ENCODE measurements around the gene FAM210B. TPM values are rescaled to one million over a fixed set of nuclear protein-coding genes. Genes with fewer than 3 reads are reported as not detected.
"Not testable (repeated sequence)": the region's sequence is repeated elsewhere in the genome, so short reads cannot be mapped to it uniquely, and the experiment has no call there.

The FAM210B gene
- total and polyA plus RNA-seq, 2 of the 13 experiments (the other 11 are each of a cell fraction or from before 2014, with no cell fraction given), result 75.9 to 107 TPM

DNA sequence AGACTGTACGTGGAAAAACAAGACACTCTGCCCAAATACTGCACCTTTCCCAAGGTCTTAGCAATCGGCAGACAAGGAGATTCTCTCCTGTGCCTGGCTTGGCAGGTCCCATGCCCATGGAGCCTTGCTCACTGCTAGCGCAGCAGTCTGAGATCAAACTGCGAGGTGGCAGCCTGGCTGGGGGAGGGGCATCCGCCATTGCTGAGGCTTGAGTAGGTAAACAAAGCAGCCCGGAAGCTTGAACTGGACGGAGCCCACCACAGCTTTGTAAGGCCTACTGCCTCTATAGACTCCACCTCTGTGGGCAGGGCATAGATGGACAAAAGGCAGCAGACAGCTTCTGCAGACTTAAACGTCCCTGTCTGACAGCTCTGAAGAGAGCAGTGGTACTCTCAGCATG lies 22.1 kb upstream of the FAM210B start:
- H3K27ac ChIP-seq (ENCODE audit: extremely low read length, insufficient read depth, low read length); H3K9me3 ChIP-seq (ENCODE audit: low read length); H4K20me1 ChIP-seq (ENCODE audit: insufficient read depth, low read length); H3K36me3 ChIP-seq (replicated peaks in 1 of 2; ENCODE audit: control insufficient read depth in 1 of 2, insufficient read depth in 2 of 2, low read length in 2 of 2); H3K9ac ChIP-seq (ENCODE audit: insufficient read depth, low read depth, low read length); H3K79me2 ChIP-seq (ENCODE audit: insufficient read depth, low read length); ATAC-seq; intact Hi-C loops (cut with micrococcal nuclease; ENCODE audit: unreplicated experiment); H3K4me2 ChIP-seq (ENCODE audit: low read depth, low read length); POLR2A ChIA-PET; CTCF ChIA-PET (ENCODE audit: low intra/inter-chr PET ratio, low total read pairs); BruUV-seq (replicated peaks); H3K4me1 ChIP-seq (ENCODE audit: insufficient read depth, low read length); H3K4me3 ChIP-seq (replicated peaks in 1 of 3; ENCODE audit: insufficient read depth in 1 of 3, low read depth in 2 of 3, low read length in 3 of 3); DNase-seq (ENCODE audit: low spot score); FAIRE-seq; H3K27me3 ChIP-seq (ENCODE audit: control insufficient read depth in 1 of 2, insufficient read depth in 2 of 2, low read length in 2 of 2); H2AFZ ChIP-seq (ENCODE audit: low read length); TF ChIP-seq FOXA1 (IDR thresholded peaks at IDR 0.05): not testable (repeated sequence)
- in situ Hi-C loops (cut with HindIII; ENCODE audit: extremely low pct_ligation_motif_present, low pct_unique_long_range_greater_than_20kb), result loop anchor here (10.0 kb wide), 1 partner anchor 1652 kb away; no protein-coding TSS in a partner anchor
- 33% methylated on average over 3 of the region's 8 CpGs for WGBS (ENCODE audit: low lambda C conversion rate)
- TF ChIP-seq, protein P1, sequence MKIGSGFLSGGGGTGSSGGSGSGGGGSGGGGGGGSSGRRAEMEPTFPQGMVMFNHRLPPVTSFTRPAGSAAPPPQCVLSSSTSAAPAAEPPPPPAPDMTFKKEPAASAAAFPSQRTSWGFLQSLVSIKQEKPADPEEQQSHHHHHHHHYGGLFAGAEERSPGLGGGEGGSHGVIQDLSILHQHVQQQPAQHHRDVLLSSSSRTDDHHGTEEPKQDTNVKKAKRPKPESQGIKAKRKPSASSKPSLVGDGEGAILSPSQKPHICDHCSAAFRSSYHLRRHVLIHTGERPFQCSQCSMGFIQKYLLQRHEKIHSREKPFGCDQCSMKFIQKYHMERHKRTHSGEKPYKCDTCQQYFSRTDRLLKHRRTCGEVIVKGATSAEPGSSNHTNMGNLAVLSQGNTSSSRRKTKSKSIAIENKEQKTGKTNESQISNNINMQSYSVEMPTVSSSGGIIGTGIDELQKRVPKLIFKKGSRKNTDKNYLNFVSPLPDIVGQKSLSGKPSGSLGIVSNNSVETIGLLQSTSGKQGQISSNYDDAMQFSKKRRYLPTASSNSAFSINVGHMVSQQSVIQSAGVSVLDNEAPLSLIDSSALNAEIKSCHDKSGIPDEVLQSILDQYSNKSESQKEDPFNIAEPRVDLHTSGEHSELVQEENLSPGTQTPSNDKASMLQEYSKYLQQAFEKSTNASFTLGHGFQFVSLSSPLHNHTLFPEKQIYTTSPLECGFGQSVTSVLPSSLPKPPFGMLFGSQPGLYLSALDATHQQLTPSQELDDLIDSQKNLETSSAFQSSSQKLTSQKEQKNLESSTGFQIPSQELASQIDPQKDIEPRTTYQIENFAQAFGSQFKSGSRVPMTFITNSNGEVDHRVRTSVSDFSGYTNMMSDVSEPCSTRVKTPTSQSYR (CRISPR knock-in tag; IDR thresholded peaks at IDR 0.05; ENCODE audit: borderline replicate concordance), result peak; percentile 71
- TF ChIP-seq, protein P2, sequence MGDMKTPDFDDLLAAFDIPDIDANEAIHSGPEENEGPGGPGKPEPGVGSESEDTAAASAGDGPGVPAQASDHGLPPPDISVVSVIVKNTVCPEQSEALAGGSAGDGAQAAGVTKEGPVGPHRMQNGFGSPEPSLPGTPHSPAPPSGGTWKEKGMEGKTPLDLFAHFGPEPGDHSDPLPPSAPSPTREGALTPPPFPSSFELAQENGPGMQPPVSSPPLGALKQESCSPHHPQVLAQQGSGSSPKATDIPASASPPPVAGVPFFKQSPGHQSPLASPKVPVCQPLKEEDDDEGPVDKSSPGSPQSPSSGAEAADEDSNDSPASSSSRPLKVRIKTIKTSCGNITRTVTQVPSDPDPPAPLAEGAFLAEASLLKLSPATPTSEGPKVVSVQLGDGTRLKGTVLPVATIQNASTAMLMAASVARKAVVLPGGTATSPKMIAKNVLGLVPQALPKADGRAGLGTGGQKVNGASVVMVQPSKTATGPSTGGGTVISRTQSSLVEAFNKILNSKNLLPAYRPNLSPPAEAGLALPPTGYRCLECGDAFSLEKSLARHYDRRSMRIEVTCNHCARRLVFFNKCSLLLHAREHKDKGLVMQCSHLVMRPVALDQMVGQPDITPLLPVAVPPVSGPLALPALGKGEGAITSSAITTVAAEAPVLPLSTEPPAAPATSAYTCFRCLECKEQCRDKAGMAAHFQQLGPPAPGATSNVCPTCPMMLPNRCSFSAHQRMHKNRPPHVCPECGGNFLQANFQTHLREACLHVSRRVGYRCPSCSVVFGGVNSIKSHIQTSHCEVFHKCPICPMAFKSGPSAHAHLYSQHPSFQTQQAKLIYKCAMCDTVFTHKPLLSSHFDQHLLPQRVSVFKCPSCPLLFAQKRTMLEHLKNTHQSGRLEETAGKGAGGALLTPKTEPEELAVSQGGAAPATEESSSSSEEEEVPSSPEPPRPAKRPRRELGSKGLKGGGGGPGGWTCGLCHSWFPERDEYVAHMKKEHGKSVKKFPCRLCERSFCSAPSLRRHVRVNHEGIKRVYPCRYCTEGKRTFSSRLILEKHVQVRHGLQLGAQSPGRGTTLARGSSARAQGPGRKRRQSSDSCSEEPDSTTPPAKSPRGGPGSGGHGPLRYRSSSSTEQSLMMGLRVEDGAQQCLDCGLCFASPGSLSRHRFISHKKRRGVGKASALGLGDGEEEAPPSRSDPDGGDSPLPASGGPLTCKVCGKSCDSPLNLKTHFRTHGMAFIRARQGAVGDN (CRISPR knock-in tag; IDR thresholded peaks at IDR 0.05), result peak; percentile 22; the same call in 1 of the 2 replicates
- TF ChIP-seq HES4 (CRISPR knock-in tag; IDR thresholded peaks at IDR 0.05; ENCODE audit: borderline replicate concordance) (peak; percentile 48; the same call in 1 of the 2 replicates), FOXA1 (CRISPR knock-in tag; IDR thresholded peaks at IDR 0.05) (0 out of 2 replicates have a peak, but pooled peaks have one; percentile 16), FOXA3 (CRISPR knock-in tag; IDR thresholded peaks at IDR 0.05) (0 out of 2 replicates have a peak, but pooled peaks have one; percentile 18)
